Caki2 (cell line): ENCODE measurements around the gene SEMA5B. TPM values are rescaled to one million over a fixed set of nuclear protein-coding genes. Genes with fewer than 3 reads are reported as not detected.

Experiments
- DNase-seq: peaks from one replicate; pipeline ENCODE4 v3.0.0-alpha.2; 2015; ENCODE audit warnings: low read depth
- in situ Hi-C: cut with HindIII; loops from 2 replicates; pipeline ENCODE4 v1.10.0; 2016; ENCODE audit warnings: low sequenced_read_pairs, low pct_unique_long_range_greater_than_20kb, mixed read lengths
- total RNA-seq: library from RNA; depleted of rRNA; stranded (reverse); fragments of >200 nt; shearing (Covaris generic); gene quantifications from 2 replicates; pipeline ENCODE4 v1.2.3, GENCODE V29; 2014; ENCODE audit warnings: low replicate concordance

SEMA5B gene
- total RNA-seq, 1 experiment from 2014 or later = 0.07 TPM

DNA sequence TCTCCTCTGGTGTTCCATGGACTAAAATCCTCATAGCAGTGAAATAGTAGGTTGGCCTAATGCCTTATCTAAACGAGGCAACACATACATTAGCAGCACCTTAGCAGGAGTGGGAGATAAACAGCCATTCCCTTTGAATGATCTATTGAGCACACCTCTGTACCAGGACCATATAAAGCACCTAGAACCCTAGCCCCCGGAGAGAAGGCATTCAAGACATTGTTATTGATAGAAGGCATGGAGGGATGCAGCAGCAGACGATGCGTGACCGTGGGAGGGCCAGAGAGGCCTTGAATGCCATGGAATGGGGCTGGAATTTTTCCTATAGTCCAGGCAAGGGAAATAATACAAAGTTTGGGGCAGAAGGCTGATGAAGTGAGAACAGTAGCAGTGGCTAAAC, 6.6 kb upstream of the SEMA5B start:
- no peak for DNase-seq
- in situ Hi-C loops = loop anchor here (25.0 kb wide), 1 partner anchor 122 kb away; no protein-coding TSS in a partner anchor

DNA sequence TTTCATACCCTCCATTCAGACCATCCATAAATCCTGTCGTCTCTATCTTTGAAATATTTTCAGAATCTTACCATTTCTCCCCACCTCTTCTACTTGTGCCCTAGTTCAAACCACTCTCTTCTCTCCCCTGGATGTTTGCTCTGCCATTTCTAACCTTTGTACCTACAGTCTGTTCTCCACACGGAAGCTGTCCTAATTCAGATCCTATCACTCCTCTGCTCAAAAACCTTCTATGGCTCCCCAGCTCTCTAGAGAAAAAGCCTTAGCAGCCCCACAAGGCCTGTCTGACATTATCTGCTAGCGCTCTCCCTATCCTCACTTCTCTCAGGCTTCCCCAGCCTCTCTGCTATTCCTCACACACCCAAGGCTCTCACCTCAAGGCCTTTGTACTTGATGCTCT, 4.5 kb upstream of the SEMA5B start:
- in situ Hi-C loops = loop anchor here (25.0 kb wide), 1 partner anchor 120 kb away; no protein-coding TSS in a partner anchor
- DNase-seq = no peak

DNA sequence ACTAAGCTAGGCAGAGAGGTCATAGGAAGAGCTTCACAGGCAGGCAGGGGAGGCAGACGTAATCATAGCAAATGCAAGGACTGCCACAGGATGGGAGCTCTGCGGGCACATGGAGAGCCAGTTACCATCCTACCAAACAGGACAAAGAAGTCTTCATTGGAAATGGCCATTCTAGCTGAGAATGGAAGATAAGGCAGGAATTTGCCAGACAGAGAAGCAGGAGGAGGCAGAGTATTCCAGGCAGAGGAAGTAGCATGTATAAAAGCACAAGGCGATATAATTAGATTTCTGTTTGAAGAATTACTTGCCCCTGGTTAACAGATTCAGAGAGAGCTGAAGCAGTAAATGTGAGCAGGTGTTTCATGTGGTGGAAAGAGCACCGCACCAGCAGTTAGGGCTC, 3.5 kb upstream of the SEMA5B start:
- in situ Hi-C loops = loop anchor here (25.0 kb wide), 1 partner anchor 119 kb away; no protein-coding TSS in a partner anchor
- no peak for DNase-seq

DNA sequence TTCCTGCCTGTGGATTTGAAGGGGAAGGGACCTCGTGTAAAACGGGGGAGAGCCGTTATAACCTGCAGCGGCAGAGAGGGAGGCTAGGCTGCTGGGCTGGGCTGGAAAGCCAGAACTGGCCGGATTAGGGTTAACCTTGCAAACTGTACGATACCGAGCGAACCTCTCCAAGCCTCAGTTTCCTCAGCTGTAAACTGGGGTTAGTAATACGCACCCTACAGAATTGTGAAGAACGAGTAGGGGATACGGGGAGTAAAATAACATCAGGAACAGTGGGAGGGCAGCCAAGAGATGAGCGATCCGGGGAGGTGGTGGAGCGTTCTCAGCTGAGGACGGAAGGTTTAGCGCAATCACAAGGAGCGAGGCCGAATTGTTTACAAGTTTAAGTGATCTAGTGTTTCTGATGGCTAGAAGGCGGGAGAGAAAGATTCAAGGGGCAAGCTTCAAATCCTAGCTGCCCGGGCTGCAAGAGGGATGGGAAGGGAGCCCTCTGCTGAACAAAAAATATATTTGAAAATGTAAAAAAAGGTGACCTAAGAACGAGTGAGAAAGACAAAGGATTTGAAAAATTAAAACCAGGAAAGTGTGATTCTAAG, 768 bp upstream of the SEMA5B start:
- in situ Hi-C loops = loop anchor here (25.0 kb wide), 1 partner anchor 116 kb away; no protein-coding TSS in a partner anchor
- DNase-seq = peak; percentile 62

DNA sequence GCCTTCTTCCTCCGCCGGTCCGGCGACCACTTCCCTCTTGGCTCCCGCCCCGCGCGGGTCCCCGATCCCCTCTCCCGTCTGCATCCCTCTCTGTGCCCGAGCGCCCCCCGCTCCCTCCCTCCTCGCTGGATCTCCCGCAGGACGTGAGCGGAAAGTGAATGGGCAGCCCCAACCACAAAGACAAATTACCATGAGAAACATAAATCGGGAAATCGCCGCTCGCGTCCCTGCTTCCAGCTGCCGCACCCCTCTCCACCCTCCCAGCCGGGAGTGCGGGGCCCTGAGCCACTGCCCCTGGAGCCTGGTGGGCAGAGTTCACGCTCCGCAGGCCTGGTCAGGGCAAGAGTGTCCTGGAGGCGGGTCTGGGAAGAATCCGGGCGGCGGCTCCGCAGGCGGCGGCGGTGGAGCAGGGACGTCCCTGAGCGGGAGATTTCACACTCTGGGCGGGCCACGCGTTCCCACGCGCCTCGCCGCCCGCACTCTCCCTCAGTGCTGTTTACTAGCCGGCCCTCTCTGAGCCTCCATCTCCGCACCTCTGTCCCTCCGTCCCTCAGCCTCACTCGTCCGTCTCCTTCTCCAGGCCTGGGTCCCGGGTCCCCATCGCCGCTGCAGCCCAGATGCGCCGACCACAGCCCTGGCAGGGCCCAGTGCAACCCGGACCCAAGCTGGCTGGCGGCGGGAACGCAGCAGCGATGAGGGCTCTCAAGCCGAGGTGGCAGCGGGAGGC, 835 bp downstream of the SEMA5B start:
- in situ Hi-C loops = loop anchor here (25.0 kb wide), 1 partner anchor 114 kb away; no protein-coding TSS in a partner anchor
- DNase-seq = no peak

DNA sequence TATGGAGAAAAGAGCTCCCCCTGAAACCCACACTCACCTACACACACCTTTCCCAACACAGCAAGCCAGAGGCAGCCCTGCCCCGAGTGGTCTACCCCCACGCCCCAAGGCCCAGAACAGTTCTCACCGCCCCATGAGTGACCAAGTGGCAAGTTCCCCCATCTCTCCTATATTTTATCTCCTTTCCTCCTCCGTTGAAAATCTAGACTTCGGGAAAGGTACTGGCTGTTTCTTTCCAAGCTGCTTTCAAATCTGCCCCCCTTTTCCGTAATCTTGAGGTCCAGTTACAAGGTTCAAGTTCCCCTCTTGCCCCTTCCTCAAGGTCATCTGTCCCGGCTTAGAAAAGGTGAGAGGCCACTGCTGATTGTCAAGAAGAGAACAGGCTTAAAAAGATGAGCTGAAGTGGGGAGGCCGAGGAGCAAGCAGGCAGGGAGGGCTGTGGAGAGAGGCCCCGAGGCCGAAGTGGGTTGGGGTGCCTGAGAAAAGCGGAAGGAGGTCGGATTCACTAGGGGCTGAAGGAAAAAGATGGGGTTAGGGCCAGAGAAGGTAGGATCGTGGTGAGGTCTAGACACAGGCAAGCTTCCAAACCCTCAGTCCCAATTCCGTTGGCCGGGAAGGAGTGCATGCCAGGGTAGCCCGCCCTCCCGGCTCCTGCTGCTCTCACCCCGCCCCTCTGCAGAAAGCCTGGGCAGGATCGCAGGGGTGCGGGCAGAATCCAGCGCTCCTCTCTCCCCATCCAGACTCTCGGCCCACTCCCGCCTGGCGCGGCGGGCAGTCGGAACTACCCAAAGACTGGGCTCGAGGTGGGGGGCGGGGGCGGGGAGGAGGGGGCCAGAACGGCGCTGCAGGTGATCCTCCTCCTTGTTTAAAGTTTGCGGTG, 1.7 kb downstream of the SEMA5B start:
- in situ Hi-C loops = loop anchor here (25.0 kb wide), 1 partner anchor 114 kb away; no protein-coding TSS in a partner anchor
- no peak for DNase-seq

DNA sequence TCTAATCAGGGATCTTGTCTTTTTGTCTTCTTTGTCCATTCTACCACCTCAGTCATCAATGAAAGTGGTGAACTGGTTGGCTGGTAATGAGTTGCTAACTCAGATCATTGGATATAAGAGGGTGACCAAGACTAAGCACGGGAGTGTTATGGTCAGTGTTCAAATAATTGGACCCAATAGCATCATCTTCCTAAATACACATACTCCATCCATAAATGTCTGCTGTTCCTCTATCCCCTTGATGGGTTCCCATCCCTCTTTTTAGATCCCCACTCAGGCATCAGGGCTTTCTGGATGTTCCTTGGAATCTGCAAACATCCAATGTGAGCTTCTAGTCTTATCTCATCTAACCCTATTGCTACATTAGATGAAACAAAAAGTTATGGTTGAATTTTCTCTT, 3.5 kb downstream of the SEMA5B start:
- DNase-seq = no peak

DNA sequence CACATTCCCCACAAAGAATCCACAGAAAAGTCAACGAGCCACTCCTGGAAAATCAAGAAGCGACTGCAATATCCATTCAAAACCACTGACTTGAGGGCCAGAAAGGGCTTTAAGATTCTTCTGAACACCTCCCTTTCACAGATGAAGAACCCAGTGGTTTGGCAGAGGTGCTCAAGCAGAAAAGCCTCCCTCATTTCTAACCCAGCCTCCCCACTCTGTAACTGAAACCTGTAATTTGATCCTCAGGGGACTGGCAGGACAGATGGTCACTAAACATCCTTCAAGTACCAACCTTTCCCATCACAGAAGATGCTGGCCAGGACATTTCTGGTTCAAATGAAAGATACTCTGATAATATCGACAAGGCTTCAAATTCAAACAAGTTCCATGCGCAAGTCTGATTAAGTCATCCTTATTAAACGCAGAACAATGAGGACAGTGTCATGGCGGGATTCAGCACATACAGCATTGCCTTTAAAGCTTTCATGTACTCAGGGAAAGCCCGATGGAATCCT, 5.5 kb downstream of the SEMA5B start:
- in situ Hi-C loops = no loop called here
- DNase-seq = no peak

More for the DNA sequence above, 3.5 kb downstream of the SEMA5B start:
- in situ Hi-C loops = no loop called here

DNA sequence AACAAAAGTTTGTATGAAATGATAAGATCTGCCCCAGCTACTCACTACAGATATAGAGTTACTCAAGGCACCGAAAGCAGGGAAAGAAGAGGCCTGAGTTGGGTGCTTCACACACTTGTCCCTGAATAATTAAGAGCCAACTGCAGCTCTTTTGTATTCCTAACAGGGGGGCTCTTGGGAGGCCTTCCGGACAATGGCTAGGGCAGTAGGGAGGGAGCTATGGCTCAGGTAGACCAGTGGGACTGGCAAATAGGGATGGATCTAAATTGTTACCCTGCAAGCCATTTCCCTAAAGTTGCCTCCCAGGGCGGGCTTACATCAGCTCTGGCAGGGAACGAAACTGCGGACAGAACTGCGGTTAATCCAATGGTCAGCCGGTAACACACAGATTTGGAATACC, 6.2 kb downstream of the SEMA5B start:
- in situ Hi-C loops = no loop called here
- DNase-seq = no peak

DNA sequence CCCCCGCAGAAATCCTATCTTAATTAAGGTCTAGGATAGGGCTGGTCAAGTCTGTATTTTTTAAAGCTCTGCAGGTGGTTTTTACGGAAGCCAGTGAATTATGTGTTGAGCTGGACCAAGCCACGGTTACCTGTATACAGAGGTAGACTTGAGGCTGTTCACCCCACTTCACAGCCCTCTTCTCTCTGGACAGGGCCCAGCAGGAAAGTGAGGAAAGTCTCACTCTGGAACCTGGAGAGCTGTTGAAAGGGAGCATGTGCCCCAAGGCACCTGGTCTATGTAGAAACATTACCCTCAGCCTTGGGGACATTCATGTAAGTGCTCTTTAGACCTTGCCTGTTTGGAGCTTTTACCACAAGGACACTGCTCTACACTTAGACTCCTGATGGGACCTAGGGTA, 6.9 kb downstream of the SEMA5B start:
- no peak for DNase-seq
- in situ Hi-C loops = no loop called here

DNA sequence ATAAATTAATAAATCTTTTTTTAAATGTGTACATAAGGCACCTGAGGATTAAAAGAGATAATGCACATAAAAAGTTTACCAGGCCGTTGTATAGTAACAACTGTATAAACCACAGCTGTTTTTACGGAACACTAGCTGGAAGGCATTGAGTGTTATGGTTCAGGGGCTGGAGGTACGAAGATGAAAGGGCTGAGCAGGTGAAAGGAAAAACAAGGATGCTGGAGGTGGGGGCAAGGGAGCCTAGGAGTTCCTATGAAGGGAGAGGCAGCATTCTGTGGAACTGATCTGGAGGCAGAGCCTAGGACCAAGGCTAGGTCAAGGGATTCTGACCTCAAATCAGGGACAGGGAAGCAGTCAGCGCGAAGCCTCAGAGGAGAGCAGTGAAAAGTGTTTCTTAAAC, 8.0 kb downstream of the SEMA5B start:
- in situ Hi-C loops = no loop called here
- DNase-seq = no peak

DNA sequence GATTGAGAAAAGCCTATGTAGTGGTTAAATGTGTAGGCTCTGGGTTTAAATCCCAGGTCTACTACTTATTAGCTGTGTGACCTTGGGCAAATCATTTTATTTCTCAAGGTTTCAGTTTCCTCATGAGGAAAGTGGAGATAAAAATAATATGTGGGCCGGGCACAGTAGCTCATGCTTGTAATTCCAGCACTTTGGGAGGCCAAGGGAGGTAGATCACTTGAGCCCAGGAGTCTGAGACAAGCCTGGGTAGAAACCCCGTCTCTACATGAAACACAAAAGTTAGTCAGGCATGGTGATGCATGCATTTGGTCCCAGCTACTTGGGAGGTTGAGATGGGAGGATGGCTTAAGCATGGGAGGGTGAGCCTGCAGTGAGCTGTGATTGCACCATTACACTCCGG, 8.4 kb downstream of the SEMA5B start:
- in situ Hi-C loops = no loop called here
- no peak for DNase-seq

DNA sequence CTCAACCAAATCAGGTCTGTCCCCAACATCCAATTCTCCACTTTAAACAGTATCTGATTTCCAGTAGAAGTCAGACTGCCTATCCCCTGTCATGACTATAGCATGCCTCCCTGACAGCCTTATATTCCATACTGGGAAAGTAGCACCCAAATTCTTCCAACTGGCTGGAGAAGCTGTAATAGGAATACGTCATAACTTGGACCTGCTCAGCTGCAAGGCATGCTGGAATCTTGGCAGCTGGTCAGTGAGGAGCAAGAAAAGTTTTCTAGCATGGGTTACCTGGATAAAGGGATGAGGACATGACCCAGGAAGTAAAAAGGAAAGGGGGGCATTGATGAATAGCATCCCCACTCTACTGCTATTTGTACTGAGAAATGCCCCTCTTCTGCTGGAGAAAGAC, 8.9 kb downstream of the SEMA5B start:
- in situ Hi-C loops = no loop called here
- DNase-seq = no peak

DNA sequence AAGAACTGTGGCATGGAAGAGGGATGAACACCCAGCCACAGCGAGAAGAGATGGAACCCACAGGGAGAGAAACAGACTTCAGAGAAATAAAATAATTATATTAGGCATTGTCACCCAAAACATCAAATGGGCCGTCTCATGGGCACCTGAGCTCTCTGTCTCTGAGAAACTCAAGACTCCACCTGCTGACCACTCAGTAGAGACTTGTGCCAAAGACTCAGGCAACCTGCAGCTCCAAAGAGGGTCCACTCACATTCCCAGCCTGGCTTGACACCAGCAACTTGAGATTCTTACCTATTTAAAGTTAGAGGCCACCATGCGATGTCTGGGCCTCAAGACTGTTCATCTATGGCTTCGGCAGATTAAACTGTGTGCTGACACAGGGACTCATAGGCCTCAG, 12.0 kb downstream of the SEMA5B start:
- DNase-seq = no peak
- in situ Hi-C loops = no loop called here

DNA sequence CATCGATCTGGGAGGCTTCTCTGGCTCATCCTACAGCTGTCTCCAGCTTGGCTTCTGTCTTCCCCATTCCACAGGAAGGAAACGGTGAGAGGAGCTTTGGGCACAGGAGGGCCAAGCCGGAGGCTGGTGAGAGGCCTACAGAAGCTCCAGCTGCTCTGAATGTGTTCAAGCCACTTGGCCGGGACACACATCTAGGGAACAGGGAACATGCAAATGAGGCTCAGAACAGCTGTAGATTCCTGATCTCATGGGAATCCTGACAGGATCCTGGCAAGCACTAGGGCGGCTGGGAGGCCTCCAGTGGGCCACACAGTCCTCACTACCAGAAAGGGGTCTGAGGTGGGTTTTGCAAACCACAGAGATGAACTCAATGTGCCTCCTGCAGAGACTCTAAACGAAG, 13.7 kb downstream of the SEMA5B start:
- no peak for DNase-seq
- in situ Hi-C loops = no loop called here

DNA sequence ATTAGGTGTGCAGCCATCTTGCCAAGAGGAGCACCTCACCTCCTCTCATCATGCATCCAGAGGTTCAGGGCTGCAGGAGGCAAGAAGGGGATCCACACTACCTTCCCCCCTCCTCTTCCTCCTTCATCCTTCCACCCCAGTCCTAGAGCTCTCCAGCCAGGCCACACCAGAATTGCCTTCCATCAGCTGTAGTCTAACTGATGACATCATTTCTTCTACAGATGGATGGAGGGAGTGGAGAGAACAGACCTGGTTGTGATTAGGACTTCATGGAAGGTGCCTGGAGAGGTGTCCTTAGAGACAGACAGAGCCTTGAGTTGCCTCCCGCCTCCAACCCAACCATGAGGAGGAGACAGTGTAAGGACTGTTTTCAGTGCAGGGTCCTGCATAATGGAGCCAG, 14.9 kb downstream of the SEMA5B start:
- in situ Hi-C loops = no loop called here
- DNase-seq = no peak

DNA sequence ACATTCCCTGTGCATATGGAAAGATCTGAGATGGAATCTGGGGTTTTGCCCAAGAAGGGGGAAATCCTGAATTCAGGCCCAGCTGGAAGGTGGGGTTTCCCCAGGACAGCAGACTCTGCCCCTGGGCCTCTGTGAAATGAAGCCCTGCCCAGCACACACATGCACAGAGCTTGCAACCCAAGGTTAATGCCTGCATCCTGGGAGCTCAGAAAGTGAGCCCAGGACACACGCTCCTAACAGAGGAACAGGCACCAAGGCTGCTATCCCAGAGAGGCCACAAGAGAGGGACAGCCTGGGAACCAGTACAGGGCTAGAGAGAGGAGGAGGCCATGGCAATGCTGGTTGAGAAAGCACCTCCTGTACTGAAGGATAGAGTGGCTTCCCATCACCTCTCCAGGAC, 16.1 kb downstream of the SEMA5B start:
- DNase-seq = no peak
- in situ Hi-C loops = no loop called here

DNA sequence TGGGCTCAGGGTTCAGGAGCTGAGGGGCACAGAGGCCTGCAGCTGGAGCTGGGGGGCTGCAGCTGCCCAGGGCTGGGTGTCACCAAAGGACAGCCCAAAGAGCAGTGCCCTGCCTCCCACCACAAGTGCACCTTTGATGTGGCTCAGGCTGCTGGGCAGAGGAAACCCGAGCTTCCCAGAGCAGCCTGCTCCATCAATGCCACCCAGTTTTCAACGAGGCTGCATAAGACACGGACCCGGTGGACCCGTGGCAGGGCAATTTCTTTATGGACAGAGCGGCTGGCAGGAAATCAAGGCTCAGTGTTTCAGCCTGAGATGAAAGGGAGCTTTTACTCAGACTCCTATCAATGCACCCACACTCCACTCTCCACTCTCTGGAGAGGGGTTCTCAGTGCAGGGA, 18.7 kb downstream of the SEMA5B start:
- no peak for DNase-seq
- in situ Hi-C loops = no loop called here

DNA sequence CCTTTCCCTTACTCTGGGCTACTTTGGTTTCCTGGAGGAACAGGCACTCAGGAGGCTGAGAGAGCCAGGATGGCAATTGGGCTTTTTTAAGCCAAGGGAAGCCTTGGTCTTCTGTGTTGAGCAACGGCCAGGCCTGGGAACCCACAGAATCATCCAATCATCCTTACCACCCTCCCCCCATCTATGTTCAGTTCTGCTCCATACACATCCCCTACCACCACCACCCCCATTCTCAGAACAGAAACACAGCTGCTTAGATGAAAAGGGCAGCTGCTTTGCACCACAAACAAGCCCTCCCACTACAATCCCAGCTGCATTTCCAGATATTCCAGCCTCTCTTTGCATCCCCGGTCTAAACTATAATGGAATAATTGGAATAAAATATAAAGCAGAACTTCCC, 21.0 kb downstream of the SEMA5B start:
- in situ Hi-C loops = no loop called here
- DNase-seq = no peak
